NCI-H2227 (cell line): ENCODE results near the gene CCDC85B.

Source experiments
- DNase-seq: peaks from one replicate; lab custom pipeline; 2025; ENCODE audit not compliant: unreplicated experiment; lab: John Stamatoyannopoulos, UW

The CCDC85B gene

DNA sequence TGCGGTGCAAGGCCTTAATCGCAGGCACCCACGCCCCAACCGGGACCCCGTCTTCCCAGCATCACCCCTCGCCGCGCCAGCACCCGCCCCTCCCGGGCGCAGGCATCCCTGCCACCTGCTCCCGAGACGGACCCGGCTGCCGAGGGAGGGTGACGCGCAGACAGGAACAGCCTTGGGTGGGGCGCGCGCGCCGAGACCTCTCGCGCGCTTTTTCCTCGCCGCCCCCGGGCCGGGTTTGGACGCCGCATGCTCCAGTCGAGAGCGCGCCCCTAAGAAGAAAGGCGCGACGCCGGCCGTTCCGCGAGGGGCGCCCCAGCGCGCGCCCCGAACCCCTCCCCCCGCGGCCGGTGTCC, 33.0 kb upstream of the CCDC85B start:
- DNase-seq = no peak

DNA sequence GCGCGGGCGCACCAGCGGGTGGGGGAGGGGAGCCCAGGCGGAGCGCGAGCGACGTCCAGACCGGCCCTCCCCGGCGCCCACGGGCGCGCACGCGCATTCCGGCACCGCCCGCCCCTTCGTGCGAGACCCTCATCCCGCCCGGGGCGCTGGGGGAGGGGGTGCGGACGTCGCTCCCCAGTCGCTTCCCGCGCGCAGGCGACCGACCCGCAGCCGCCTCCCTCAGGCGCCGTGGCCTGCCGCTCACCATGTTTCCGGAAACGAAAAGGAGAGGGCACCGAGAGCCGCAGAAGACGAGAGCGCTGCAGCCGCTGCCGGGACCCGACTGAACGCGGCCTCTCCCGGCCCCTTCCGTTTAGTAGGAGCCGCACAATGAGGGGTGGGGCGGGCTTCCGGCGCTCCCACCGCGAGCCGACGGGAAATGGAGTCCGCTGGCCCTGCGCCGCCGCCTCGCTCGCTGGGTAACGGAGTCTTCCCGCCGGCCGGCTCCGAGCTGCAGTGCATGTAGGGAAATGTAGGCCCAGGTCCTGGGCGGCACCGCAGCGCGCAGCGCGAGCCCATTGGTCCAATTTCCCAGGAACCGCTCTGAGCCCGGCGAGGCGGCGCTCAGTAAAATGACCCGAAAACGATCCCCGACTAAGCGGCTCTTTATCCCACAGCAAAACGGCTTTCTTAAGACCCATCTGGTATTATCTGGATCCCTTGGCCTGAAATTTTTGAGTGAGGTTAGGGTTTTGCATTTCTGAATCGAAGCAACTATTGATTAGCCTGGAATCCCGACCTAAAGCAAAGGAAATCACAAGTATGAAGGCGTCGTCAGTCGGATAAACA, 32.4 kb upstream of the CCDC85B start, which contains the start of gene CFL1:
Gene CFL1, minus strand, starts transcription at position 328 of the 828 bp plus-strand sequence. Its CDS starts 81 bp downstream, at position 247.
- DNase-seq = peak; percentile 98

- no peak for DNase-seq
These were observed 31.8 kb upstream of the CCDC85B start for GRCh38 chr11:65858681-65859087.

- peak; percentile 100 for DNase-seq
These were observed 31.2 kb upstream of the CCDC85B start for GRCh38 chr11:65859095-65859811.

- no peak for DNase-seq
These were observed 30.6 kb upstream of the CCDC85B start for GRCh38 chr11:65859812-65860277.

GRCh38 chr11:65860278-65861164, 30.0 kb upstream of the CCDC85B start, which contains the start of gene MUS81:
TSS of gene MUS81 (plus strand) at chr11:65860433. CDS start at chr11:65860754, 321 bp downstream.
- peak; percentile 98 for DNase-seq

GRCh38 chr11:65861165-65861505, 29.3 kb upstream of the CCDC85B start:
- DNase-seq = no peak

DNA sequence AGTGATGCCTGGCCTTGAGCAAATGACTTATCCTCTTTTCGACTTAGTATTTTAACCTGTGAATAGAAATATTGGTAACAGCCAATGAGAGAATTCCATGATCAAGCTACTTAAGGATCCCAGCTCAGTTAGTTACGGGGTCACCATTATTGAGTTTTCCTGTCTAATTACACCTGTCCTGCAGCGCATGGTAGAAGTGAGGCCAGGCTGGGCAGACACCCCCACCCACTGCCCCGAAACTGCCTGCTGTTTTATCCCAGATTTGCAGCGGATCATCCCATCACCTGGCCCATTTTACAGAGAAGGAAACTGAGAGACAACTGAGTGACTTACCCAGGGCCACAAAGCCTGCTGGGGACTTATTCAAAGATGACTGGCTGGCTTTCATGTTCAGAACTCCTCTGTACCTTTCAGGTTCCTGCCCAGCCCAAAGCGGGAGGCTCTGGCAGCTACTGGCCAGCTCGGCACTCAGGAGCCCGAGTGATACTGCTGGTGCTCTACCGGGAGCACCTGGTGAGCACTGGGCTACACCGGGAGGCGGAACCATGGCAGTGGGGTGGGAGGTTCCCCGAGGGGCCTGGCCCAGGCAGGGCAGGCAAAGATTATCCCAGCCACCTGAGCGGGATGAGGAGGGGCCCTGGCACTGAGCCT, 28.8 kb upstream of the CCDC85B start:
- DNase-seq = no peak

- DNase-seq = no peak
These were observed 28.2 kb upstream of the CCDC85B start for GRCh38 chr11:65862191-65862735.

DNA sequence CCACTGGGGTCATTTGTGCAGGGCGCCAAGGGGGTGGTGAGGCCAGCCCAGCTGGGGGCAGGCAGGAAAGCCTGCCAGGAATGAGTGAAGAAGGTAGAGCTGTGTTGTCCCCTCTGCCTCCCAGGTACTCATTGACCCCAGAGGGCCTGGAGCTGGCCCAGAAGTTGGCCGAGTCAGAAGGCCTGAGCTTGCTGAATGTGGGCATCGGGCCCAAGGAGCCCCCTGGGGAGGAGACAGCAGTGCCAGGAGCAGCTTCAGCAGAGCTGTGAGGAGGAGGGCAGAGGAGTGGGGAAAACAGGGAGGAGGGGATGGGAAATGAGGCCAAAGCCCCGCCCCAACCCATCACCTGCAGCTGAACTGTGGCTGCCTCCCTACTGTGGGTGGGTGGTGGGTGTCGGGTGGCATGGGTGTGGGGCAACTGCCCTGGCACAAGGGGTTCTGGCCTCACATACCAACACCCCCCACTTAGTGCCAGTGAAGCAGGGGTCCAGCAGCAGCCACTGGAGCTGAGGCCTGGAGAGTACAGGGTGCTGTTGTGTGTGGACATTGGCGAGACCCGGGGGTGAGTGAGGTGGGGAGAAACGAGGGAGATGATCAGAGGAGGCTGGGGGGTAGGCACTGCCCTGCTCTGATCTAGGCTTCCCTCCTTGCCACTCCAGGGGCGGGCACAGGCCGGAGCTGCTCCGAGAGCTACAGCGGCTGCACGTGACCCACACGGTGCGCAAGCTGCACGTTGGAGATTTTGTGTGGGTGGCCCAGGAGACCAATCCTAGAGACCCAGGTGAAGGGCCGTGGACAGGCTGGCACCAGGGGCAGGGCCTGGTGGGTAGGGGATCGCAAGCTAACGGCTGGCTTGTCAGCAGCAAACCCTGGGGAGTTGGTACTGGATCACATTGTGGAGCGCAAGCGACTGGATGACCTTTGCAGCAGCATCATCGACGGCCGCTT, 27.3 kb upstream of the CCDC85B start:
- DNase-seq = no peak

DNA sequence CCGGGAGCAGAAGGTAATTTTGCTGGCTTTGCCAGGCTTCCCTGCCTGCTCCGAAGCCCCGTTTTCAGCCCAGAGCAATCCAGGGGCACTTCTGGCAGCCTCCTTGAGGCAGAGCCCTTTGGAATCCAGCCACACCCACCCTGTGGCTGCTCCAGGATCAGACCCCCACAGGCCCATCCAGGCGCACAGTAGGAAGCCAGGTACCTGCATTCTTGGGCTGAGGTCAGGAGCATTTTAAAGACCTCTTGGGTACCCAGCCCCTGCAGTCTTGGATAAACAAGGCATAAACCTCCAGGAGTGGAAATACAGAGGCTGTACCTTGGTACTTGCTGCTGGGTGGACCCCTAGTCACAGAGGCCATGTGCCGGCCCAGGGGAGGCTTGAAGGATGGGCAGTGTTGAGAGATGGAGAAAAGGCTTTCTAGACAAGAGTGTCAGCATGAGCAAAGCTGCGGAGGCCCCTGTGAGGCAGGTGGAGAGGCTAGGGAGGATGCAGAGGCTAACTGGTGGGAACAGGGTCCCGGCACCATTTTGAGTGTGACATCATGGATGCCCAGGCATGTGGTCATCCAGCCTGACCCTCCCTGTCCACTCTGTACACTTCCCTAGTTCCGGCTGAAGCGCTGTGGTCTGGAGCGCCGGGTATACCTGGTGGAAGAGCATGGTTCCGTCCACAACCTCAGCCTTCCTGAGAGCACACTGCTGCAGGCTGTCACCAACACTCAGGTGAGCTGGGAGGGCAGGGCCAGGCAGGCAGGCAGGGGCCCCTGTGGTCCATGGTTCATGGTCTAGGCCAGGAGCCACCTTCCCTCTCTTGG, 26.4 kb upstream of the CCDC85B start:
- no peak for DNase-seq

DNA sequence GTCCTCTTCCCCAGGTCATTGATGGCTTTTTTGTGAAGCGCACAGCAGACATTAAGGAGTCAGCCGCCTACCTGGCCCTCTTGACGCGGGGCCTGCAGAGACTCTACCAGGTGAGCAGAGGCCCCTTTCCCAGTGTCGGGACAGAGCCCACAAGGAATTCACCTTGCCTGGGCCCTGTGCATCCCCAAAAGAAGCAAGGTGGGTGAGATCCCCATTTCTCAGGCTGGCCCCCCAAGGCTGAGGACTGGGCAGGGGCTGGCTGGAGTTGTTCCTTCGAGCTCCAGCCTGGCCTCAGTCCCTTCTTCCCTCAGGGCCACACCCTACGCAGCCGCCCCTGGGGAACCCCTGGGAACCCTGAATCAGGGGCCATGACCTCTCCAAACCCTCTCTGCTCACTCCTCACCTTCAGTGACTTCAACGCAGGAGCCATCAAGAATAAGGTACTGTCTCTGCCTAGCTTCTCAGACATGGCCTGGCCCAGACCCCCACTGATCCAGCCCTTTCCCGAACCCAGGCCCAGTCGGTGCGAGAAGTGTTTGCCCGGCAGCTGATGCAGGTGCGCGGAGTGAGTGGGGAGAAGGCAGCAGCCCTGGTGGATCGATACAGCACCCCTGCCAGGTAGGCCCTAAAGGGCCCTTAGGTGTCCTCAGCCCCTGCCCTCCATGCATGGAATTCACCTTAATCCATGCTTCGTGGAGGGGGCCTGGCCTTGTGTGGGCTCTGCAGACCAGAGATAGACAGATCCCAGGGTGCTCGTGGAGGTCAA, 25.6 kb upstream of the CCDC85B start:
- DNase-seq = no peak

DNA sequence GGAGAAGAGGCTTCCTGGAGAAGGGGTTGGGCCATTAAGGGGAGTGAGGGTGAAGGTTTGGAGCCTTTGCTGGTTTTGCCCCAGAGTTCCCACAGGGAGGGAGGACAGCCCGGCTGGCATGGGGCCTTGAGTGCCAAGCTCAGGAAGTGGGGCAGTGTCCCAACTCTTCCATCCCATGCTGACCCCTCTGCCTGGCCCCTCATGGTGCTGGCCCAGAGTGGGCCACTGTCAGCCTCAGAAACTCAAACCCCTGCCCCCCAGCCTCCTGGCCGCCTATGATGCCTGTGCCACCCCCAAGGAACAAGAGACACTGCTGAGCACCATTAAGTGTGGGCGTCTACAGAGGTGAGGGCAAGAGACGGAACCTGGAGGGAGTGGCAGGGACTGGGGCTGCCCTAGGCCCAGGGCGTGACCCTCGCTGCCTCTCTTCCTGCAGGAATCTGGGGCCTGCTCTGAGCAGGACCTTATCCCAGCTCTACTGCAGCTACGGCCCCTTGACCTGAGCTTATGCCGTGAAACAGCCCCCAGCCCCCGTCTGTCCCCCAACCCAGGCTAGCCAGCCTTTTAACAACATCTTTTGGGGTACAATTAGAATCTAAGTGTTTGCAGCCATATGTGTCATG, 24.8 kb upstream of the CCDC85B start:
- DNase-seq = no peak

- no peak for DNase-seq
These were observed 23.8 kb upstream of the CCDC85B start for GRCh38 chr11:65866509-65867283.

DNA sequence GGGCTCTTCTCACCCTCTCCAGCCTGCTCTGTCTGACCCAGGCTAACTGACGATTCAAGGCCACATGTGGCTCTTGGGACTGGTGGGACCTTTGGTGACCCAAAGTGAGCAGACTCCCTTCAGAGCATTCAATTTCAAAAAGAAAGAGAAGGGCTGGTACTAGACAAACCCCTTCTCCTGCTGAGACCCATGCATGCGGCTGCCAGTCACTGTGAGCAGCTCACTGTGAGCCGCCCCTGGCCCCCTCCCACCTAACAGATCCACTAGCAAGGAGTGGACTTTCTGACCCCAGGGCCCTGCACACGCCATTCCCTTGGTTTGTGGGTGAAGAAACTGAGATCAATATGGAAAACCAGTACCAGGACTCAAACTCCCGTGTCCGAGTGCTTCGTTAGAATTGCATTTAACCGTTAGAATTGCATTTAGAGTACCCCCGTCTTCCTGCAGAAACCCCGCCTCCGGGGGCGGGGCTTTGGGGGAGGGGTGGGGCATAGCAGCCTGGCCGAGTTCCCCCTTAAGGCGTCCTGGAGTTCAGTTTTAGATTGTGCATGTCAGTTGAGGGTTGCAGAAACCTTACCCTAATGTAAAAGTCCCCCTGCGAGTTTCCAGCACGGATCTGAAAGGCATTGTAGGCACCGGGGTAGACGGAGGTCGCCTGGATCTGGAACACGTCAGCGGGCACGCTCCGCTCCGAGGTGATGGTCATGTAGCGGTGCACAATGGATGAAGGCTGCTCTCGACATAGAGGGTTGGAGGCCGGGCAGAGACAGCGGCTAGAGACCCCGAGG, 23.0 kb upstream of the CCDC85B start:
- DNase-seq = no peak
